ENCODE data around the gene RNF145. TPM values are rescaled to one million over a fixed set of nuclear protein-coding genes. Genes with fewer than 3 reads are reported as not detected.

The RNF145 gene
- total RNA-seq, 4 donors from 2014 or later = 49.7 to 82.3 (median 72.3) TPM

GRCh38 chr5:159252195-159252594 lies 42.8 kb upstream of the RNF145 start:
- 69 to 100% methylated on average over 1 of the region's 1 CpG for WGBS, 2 donors
- peaks cover 0 to 40% (median 0%) of the 10 kb centered on the region in 4 donors for H3K27me3 ChIP-seq
- intact Hi-C loops (cut with DNase I) = no loop called here
- H3K9me3 ChIP-seq = no peaks in the 10 kb centered on the region
- no peaks in the 10 kb centered on the region for H3K36me3 ChIP-seq
- H3K4me3 ChIP-seq = no peak overlapping the region
- no peak overlapping the region for H3K27ac ChIP-seq
- DNase-seq = no peak
- TF ChIP-seq CTCF (IDR thresholded peaks at IDR 0.05) (no peak), POLR2A (IDR thresholded peaks at IDR 0.05) (no peak)
- H3K4me1 ChIP-seq = peaks cover 0 to 4% (median 0%) of the 10 kb centered on the region in 3 donors

GRCh38 chr5:159249158-159249557 lies 39.8 kb upstream of the RNF145 start:
- Histone ChIP-seq H3K9me3 (no peaks in the 10 kb centered on the region), H3K27me3 (peaks cover 0 to 28% (median 0%) of the 10 kb centered on the region in 4 donors), H3K36me3 (no peaks in the 10 kb centered on the region), H3K4me3 (no peak overlapping the region), H3K27ac (no peak overlapping the region), H3K4me1 (peaks cover 0 to 4% (median 0%) of the 10 kb centered on the region in 3 donors)
- TF ChIP-seq POLR2A (IDR thresholded peaks at IDR 0.05) (no peak), CTCF (IDR thresholded peaks at IDR 0.05) (no peak)
- 58 to 82% methylated on average over 2 of the region's 2 CpGs for WGBS, 2 donors
- no peak for DNase-seq
- intact Hi-C loops (cut with DNase I) = no loop called here

- TF ChIP-seq POLR2A (IDR thresholded peaks at IDR 0.05) (no peak), CTCF (IDR thresholded peaks at IDR 0.05) (no peak)
- Histone ChIP-seq H3K4me3 (no peak overlapping the region), H3K27me3 (peaks cover 0 to 22% (median 0%) of the 10 kb centered on the region in 4 donors), H3K4me1 (peaks cover 0 to 4% (median 0%) of the 10 kb centered on the region in 3 donors), H3K36me3 (no peaks in the 10 kb centered on the region), H3K27ac (no peak overlapping the region), H3K9me3 (no peaks in the 10 kb centered on the region)
- intact Hi-C loops (cut with DNase I) = no loop called here
- no peak for DNase-seq
Measured at GRCh38 chr5:159244890-159245289, 35.5 kb upstream of the RNF145 start.

- intact Hi-C loops (cut with DNase I) = no loop called here
- Histone ChIP-seq H3K36me3 (no peaks in the 10 kb centered on the region), H3K4me1 (no peaks in the 10 kb centered on the region), H3K9me3 (no peaks in the 10 kb centered on the region), H3K4me3 (no peak overlapping the region), H3K27ac (no peak overlapping the region), H3K27me3 (peaks cover 0 to 22% (median 0%) of the 10 kb centered on the region in 4 donors)
- TF ChIP-seq CTCF (IDR thresholded peaks at IDR 0.05) (no peak), POLR2A (IDR thresholded peaks at IDR 0.05) (no peak)
- DNase-seq = no peak
- 81 to 85% methylated on average over 3 of the region's 3 CpGs for WGBS, 2 donors
Measured at GRCh38 chr5:159244163-159244562, 34.8 kb upstream of the RNF145 start.

GRCh38 chr5:159243385-159243784 lies 34.0 kb upstream of the RNF145 start:
- Histone ChIP-seq H3K9me3 (no peaks in the 10 kb centered on the region), H3K36me3 (no peaks in the 10 kb centered on the region), H3K27ac (no peak overlapping the region), H3K4me3 (no peak overlapping the region), H3K4me1 (no peaks in the 10 kb centered on the region), H3K27me3 (peaks cover 0 to 22% (median 0%) of the 10 kb centered on the region in 4 donors)
- no peak for TF ChIP-seq CTCF (IDR thresholded peaks at IDR 0.05)
- no peak for TF ChIP-seq POLR2A (IDR thresholded peaks at IDR 0.05)
- intact Hi-C loops (cut with DNase I) = no loop called here
- DNase-seq = no peak

Data from esophagus squamous epithelium (tissue), 5 donors.